ENCODE measurements around the gene BICC1. TPM values are rescaled to one million over a fixed set of nuclear protein-coding genes. Genes with fewer than 3 reads are reported as not detected.

BICC1 gene
- total RNA-seq, 1 experiment from 2014 or later: not detected

GRCh38 chr10:58695022-58695421 lies 182.3 kb downstream of the BICC1 start:
- H2AFZ ChIP-seq (ENCODE audit: low read depth, low read length, poor library complexity, severe bottlenecking): no peak overlapping the region
- no peaks in the 10 kb centered on the region for H3K9me2 ChIP-seq (ENCODE audit: insufficient read depth)
- ChIA-PET RAD21 (ENCODE audit: low non-redundant PET in 1 of 2, low total read pairs in 2 of 2, uncharacterized antibody in 2 of 2, unreplicated experiment in 2 of 2) (no interaction called here), CTCF (no interaction called here), POLR2A (no interaction called here)
- H3K27ac ChIP-seq (ENCODE audit: low read depth, low read length): no peak overlapping the region
- H3K4me1 ChIP-seq (ENCODE audit: control insufficient read depth in 1 of 2, insufficient read depth in 2 of 2, low read length in 2 of 2): no peaks in the 10 kb centered on the region
- TF ChIP-seq POLR2A (IDR thresholded peaks at IDR 0.05; ENCODE audit: borderline replicate concordance, extremely low read depth, insufficient read depth, insufficient read length): no peak
- TF ChIP-seq SP1 (IDR thresholded peaks at IDR 0.05; ENCODE audit: low read depth): no peak
- no peak for TF ChIP-seq ZBTB33 (IDR thresholded peaks at IDR 0.05; ENCODE audit: extremely low read depth, insufficient replicate concordance, low read length)
- no peak for TF ChIP-seq TCF7L2 (IDR thresholded peaks at IDR 0.05; ENCODE audit: borderline replicate concordance, extremely low read depth, insufficient read depth, insufficient read length)
- TF ChIP-seq JUND (IDR thresholded peaks at IDR 0.05): no peak
- no peak for TF ChIP-seq FOSL1 (IDR thresholded peaks at IDR 0.05; ENCODE audit: low read depth)
- no peak for TF ChIP-seq POLR2AphosphoS5 (IDR thresholded peaks at IDR 0.05; ENCODE audit: low read depth, low read length)
- TF ChIP-seq CTCF (IDR thresholded peaks at IDR 0.05 in 2 of 3, conservative IDR thresholded peaks at IDR 0.05 in 1 of 3; ENCODE audit: borderline replicate concordance in 1 of 3, insufficient read depth in 1 of 3, low read depth in 2 of 3, low read length in 2 of 3): no peak
- TF ChIP-seq RAD21 (IDR thresholded peaks at IDR 0.05; ENCODE audit: low read depth): no peak
- no peak for TF ChIP-seq YY1 (IDR thresholded peaks at IDR 0.05; ENCODE audit: extremely low read depth, insufficient replicate concordance, low read depth, low read length)
- TF ChIP-seq EGR1 (IDR thresholded peaks at IDR 0.05; ENCODE audit: low read depth): no peak
- no peak for TF ChIP-seq SRF (IDR thresholded peaks at IDR 0.05; ENCODE audit: low read depth)
- TF ChIP-seq ELF1 (IDR thresholded peaks at IDR 0.05; ENCODE audit: borderline replicate concordance, low read depth): no peak
- no peak overlapping the region for H3K4me2 ChIP-seq (ENCODE audit: low read length)
- H3K79me2 ChIP-seq (ENCODE audit: insufficient read depth, low read length): no peaks in the 10 kb centered on the region
- H4K20me1 ChIP-seq (ENCODE audit: insufficient read depth): no peaks in the 10 kb centered on the region
- no TSS peak for BruUV-seq (replicated peaks)
- peaks cover 14% of the 10 kb centered on the region; the same call in 1 of the 2 replicates for H3K27me3 ChIP-seq (ENCODE audit: insufficient read depth, low read length)
- H3K36me3 ChIP-seq (ENCODE audit: control insufficient read depth in 1 of 2, insufficient read depth in 2 of 2, low read length in 2 of 2): no peaks in the 10 kb centered on the region
- DNase-seq (ENCODE audit: low read depth, low spot score): no peak
- H3K4me3 ChIP-seq (replicated peaks in 1 of 2; ENCODE audit: low read depth in 1 of 2, low read length in 2 of 2): no peak overlapping the region
- ATAC-seq: no peak
- intact Hi-C loops (cut with micrococcal nuclease): no loop called here
- no peak overlapping the region for H3K9ac ChIP-seq (ENCODE audit: low read length)
- no peaks in the 10 kb centered on the region; a peak in 1 of 4 replicates for H3K9me3 ChIP-seq (ENCODE audit: control insufficient read depth in 1 of 2, insufficient read depth in 1 of 2, low read depth in 1 of 2, low read length in 2 of 2)
